GM04503 (cell line): ENCODE data around the gene DRC7.
A peak's percentile ranks its signal among the peaks of the same experiment; 100 is the strongest.
"Not testable (repeated sequence)": the region's sequence is repeated elsewhere in the genome, so short reads cannot be mapped to it uniquely, and the experiment has no call there.

Experiments
- DNase-seq: peaks from one replicate; pipeline ENCODE4 v3.0.0-alpha.2; 2012; ENCODE audit warnings: low read depth

DRC7 gene

GRCh38 chr16:57713596-57713995 lies 19.0 kb downstream of the DRC7 start:
- no peak for DNase-seq

GRCh38 chr16:57714047-57714446 lies 19.4 kb downstream of the DRC7 start:
- DNase-seq, result no peak

GRCh38 chr16:57720142-57720575 lies 25.6 kb downstream of the DRC7 start:
- peak; percentile 4 for DNase-seq

- no peak for DNase-seq
Measured at GRCh38 chr16:57721356-57722209, 27.0 kb downstream of the DRC7 start.

GRCh38 chr16:57722210-57722499 lies 27.5 kb downstream of the DRC7 start:
- no peak for DNase-seq

- no peak for DNase-seq
Measured at GRCh38 chr16:57722651-57723050, 28.0 kb downstream of the DRC7 start.

- no peak for DNase-seq
Measured at GRCh38 chr16:57723170-57723569, 28.6 kb downstream of the DRC7 start.

GRCh38 chr16:57724531-57724930 lies 29.9 kb downstream of the DRC7 start:
- no peak for DNase-seq

GRCh38 chr16:57725151-57725550 lies 30.5 kb downstream of the DRC7 start:
- no peak for DNase-seq

GRCh38 chr16:57725554-57725953 lies 30.9 kb downstream of the DRC7 start:
- no peak for DNase-seq

- DNase-seq, result no peak
Measured at GRCh38 chr16:57725976-57726375, 31.4 kb downstream of the DRC7 start.

- DNase-seq, result no peak
Measured at GRCh38 chr16:57726433-57726947, 31.9 kb downstream of the DRC7 start.

- DNase-seq, result no peak
Measured at GRCh38 chr16:57727610-57728009, 33.0 kb downstream of the DRC7 start.

- DNase-seq, result no peak
Measured at GRCh38 chr16:57728336-57729181, 34.0 kb downstream of the DRC7 start.

- no peak for DNase-seq
Measured at GRCh38 chr16:57729182-57729484, 34.5 kb downstream of the DRC7 start.

- not testable (repeated sequence) for DNase-seq
Measured at GRCh38 chr16:57729852-57730251, 35.2 kb downstream of the DRC7 start.

GRCh38 chr16:57730771-57731730 lies 36.4 kb downstream of the DRC7 start:
- no peak for DNase-seq

- peak; percentile 83 for DNase-seq
Measured at GRCh38 chr16:57732037-57732436, 37.4 kb downstream of the DRC7 start.

- no peak for DNase-seq
Measured at GRCh38 chr16:57732714-57733113, 38.1 kb downstream of the DRC7 start.

- no peak for DNase-seq
Measured at GRCh38 chr16:57734308-57734924, 39.8 kb downstream of the DRC7 start.

GRCh38 chr16:57734925-57735754 lies 40.5 kb downstream of the DRC7 start:
- DNase-seq, result peak; percentile 100
